T-cell (primary cell): ENCODE data around the gene GJB3. TPM values are rescaled to one million over a fixed set of nuclear protein-coding genes. Genes with fewer than 3 reads are reported as not detected.

ENCODE experiments used
- ATAC-seq, 4 experiments: fragments of 200-7000 bp in 3 of 4; fragments of 150-1000 bp in 1 of 4; cut with Tn5 transposase; replicated peaks in 1 of 4; 1 replicate in 3 of 4; 2 replicates in 1 of 4; pipeline ENCODE4 v1.10.0; 2021; ENCODE audit warnings: moderate library complexity in 3 of 4, mild to moderate bottlenecking in 2 of 4, moderate number of reproducible peaks in 1 of 4
- CTCF ChIA-PET, 2 donors: fragments of 300-600 bp; sonication (Branson Sonifier 250); formaldehyde crosslinking; loops; one replicate each; lab custom pipeline; 2022; ENCODE audit warnings: antibody characterized with exemption in 2 of 2; lab: Charles Lee
- POLR2A ChIA-PET, 2 donors: fragments of 300-600 bp; sonication (Branson Sonifier 250); formaldehyde crosslinking; loops; one replicate each; lab custom pipeline; 2022; ENCODE audit warnings: antibody characterized with exemption in 2 of 2; lab: Charles Lee
- DNase-seq, 35 experiments: peaks; one replicate each; pipeline versions ENCODE4 v3.0.0 to v3.0.0-alpha.2; 2013 to 2023
- H3K27ac ChIP-seq: one replicate; pipeline ENCODE4 v1.5.1; 2013; ENCODE audit warnings: low read length
- H3K27me3 ChIP-seq, 2 experiments: replicated peaks in 1 of 2; 1 replicate in 1 of 2; 2 replicates in 1 of 2; pipeline versions ENCODE4 v1.6.1 to v1.7.0; 2013; ENCODE audit warnings: low read length in 1 of 2, mixed read lengths in 1 of 2; ENCODE audit not compliant: control insufficient read depth in 2 of 2, insufficient read depth in 2 of 2; ENCODE audit errors: extremely low read depth in 1 of 2
- H3K36me3 ChIP-seq, 2 donors: 1 replicate in 1 of 2; 2 replicates in 1 of 2; pipeline versions ENCODE4 v1.6.1 to v1.7.0; 2013; ENCODE audit warnings: low read length in 1 of 2; ENCODE audit not compliant: control insufficient read depth in 2 of 2, insufficient read depth in 1 of 2; ENCODE audit errors: extremely low read depth in 1 of 2
- H3K4me1 ChIP-seq, 2 experiments: 1 replicate in 1 of 2; 2 replicates in 1 of 2; pipeline versions ENCODE4 v1.6.1 to v1.7.0; 2013; ENCODE audit warnings: low read length in 2 of 2, mixed read lengths in 1 of 2; ENCODE audit not compliant: insufficient read depth in 2 of 2, control insufficient read depth in 1 of 2; ENCODE audit errors: extremely low read depth in 1 of 2
- H3K4me3 ChIP-seq, 2 donors: 1 replicate in 1 of 2; 2 replicates in 1 of 2; pipeline versions ENCODE4 v1.5.1 to v1.7.0; 2013; ENCODE audit warnings: mild to moderate bottlenecking in 2 of 2, low read length in 1 of 2, moderate library complexity in 1 of 2; ENCODE audit not compliant: control insufficient read depth in 1 of 2; ENCODE audit errors: extremely low read depth in 1 of 2
- H3K9me3 ChIP-seq: 2 replicates; pipeline ENCODE4 v1.7.0; 2013
- H3K27ac Mint-ChIP-seq, 2 donors: one replicate each; pipeline ENCODE4 v1.8.0; 2020 to 2021; ENCODE audit warnings: mild to moderate bottlenecking in 2 of 2, mixed read lengths in 2 of 2
- H3K27me3 Mint-ChIP-seq, 2 donors: one replicate each; pipeline ENCODE4 v1.8.0; 2021 to 2022; ENCODE audit warnings: mixed read lengths in 2 of 2
- H3K36me3 Mint-ChIP-seq: one replicate; pipeline ENCODE4 v1.8.0; 2021; ENCODE audit warnings: mixed read lengths
- H3K4me1 Mint-ChIP-seq, 3 donors: one replicate each; pipeline ENCODE4 v1.8.0; 2020 to 2022; ENCODE audit warnings: mixed read lengths in 3 of 3, mild to moderate bottlenecking in 1 of 3
- H3K4me3 Mint-ChIP-seq, 3 donors: one replicate each; pipeline ENCODE4 v1.8.0; 2020 to 2022; ENCODE audit warnings: mild to moderate bottlenecking in 3 of 3, mixed read lengths in 3 of 3, moderate library complexity in 3 of 3
- H3K9me3 Mint-ChIP-seq, 3 donors: one replicate each; pipeline ENCODE4 v1.8.0; 2020 to 2022; ENCODE audit warnings: mixed read lengths in 3 of 3
- WGBS: methylation state at CpG from one replicate; pipeline ENCODE4 v1.1.5; 2013; ENCODE audit warnings: missing lambda C conversion rate; ENCODE audit not compliant: insufficient coverage; 5-methylcytosine and 5-hydroxymethylcytosine counted together
- total RNA-seq, 35 experiments: library from RNA in 6 of 35; stranded (reverse) in 6 of 35; fragments of 120-200 nt in 1 of 35; gene quantifications; one replicate each; pipeline versions ENCODE4 v1.2.1 to v1.2.4 and lab custom pipeline; 2013 to 2026

GJB3 gene
- total RNA-seq, 5 donors from 2014 or later (not counting 1 experiment from before 2014, with no cell fraction given), result not detected

DNA sequence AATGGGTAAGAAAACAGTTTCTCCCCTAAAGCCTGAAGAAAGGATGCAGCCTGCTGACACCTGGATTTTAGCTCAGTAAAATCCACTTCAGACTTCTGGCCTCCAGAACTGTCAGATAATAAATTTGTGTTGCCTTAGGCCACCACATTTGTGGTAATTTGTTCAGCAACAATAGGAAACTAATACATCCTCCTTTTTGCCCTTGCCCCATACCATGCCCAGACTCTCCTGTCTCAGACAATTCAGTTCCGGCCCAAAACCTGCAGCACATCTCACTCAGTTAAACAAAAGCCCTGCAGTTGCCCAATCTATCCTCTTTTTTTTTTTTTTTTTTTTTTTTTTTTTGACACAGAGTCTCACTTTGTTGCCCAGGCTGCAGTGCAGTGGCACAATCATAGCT, 52.7 kb downstream of the GJB3 start:
- ChIA-PET CTCF (interaction anchor here in 1 of 2 donors (0.6 kb wide), 1 partner anchor 73 kb away, joined by 3 read pairs; no protein-coding TSS in a partner anchor), POLR2A (interaction anchor here in 1 of 2 donors (0.7 kb wide), 1 partner anchor 18 kb away, joined by 7 read pairs; no protein-coding TSS in a partner anchor)
- H3K9me3 ChIP-seq, result no peaks in the 10 kb centered on the region
- WGBS, result 86% methylated on average over 1 of the region's 1 CpG
- no peak overlapping the region for H3K27ac ChIP-seq
- H3K4me3 ChIP-seq, result no peak overlapping the region
- no peaks in the 10 kb centered on the region for H3K27me3 ChIP-seq
- H3K4me1 Mint-ChIP-seq, result no peaks in the 10 kb centered on the region
- H3K4me1 ChIP-seq, result no peaks in the 10 kb centered on the region
- DNase-seq, result no peak
- H3K27me3 Mint-ChIP-seq, result no peaks in the 10 kb centered on the region
- H3K9me3 Mint-ChIP-seq, result no peaks in the 10 kb centered on the region
- H3K4me3 Mint-ChIP-seq, result no peak overlapping the region
- H3K27ac Mint-ChIP-seq, result no peak overlapping the region
- ATAC-seq, result no peak
- H3K36me3 Mint-ChIP-seq, result peaks cover 9% of the 10 kb centered on the region
- H3K36me3 ChIP-seq, result no peaks in the 10 kb centered on the region

Other genes starting within 250 kb of the GJB3 start
- not detected for gene GJB5, start 26.2 kb upstream of the GJB3 start, total RNA-seq
- not detected for gene GJB4, start 21.5 kb upstream of the GJB3 start, total RNA-seq
- gene GJA4, start 11.8 kb downstream of the GJB3 start, total RNA-seq, result not detected
- gene SMIM12, start 78.5 kb downstream of the GJB3 start, total RNA-seq, result 10 to 100 TPM; 29.8 to 46.7 (median 37.1) TPM
- gene DLGAP3, start 148.4 kb downstream of the GJB3 start, total RNA-seq, result 1 to 10 TPM in 1 of 5 donors, under 1 TPM in 4; 0.78 to 1.6 (median 0.99) TPM
- 10 to 100 TPM; 12.4 to 51.6 (median 41.8) TPM for gene TMEM35B, start 204.1 kb downstream of the GJB3 start, total RNA-seq